Measurements from ENCODE around the gene SLC26A6. TPM values are rescaled to one million over a fixed set of nuclear protein-coding genes. Genes with fewer than 3 reads are reported as not detected.

The SLC26A6 gene
- total RNA-seq (10 to 100 TPM; 15.1 to 37.6 (median 31.2) TPM), polyA plus RNA-seq (1 to 10 TPM; 3.5 to 3.7 TPM), total RNA-seq (24.6 reads per million, percentile 55 among the genes with 10 or more reads in this experiment)

GRCh38 chr3:48635222-48636021, at the start of gene SLC26A6:
Gene SLC26A6, minus strand, starts transcription at chr3:48635461. Its CDS starts 68 bp downstream, at chr3:48635393.
- peaks cover 0 to 5% (median 0%) of the 10 kb centered on the region in 3 experiments for H3K36me3 ChIP-seq (ENCODE audit: control insufficient read depth in 2 of 3, insufficient read depth in 3 of 3, low read length in 3 of 3)
- no peaks in the 10 kb centered on the region for H3K27me3 ChIP-seq (ENCODE audit: control insufficient read depth in 2 of 2, insufficient read depth in 2 of 2, low read length in 2 of 2)
- CTCF ChIA-PET = interaction anchor here (0.7 to 2.4 kb wide), 5 partner anchors 11 to 53 kb away, joined by 3 to 7 read pairs (median 3); no protein-coding TSS in a partner anchor
- peaks cover 0 to 11% of the 10 kb centered on the region in 2 donors for H3K4me1 ChIP-seq (ENCODE audit: control insufficient read depth in 2 of 2, insufficient read depth in 2 of 2, low read length in 2 of 2)
- H3K27ac ChIP-seq (ENCODE audit: low read depth, low read length) = peak within 1 kb of the TSS; percentile 70
- intact Hi-C loops (cut with micrococcal nuclease) = loop anchor here (1.0 to 10.0 kb wide), 13 partner anchors 21 to 707 kb away; partner anchors contain the start of genes NME6 (in 2 of the 2), QRICH1 (in 2 of the 2), UQCRC1 (in 2 of the 2) and CDC25A (in 1 of the 2)
- Mint-ChIP-seq H3K27ac (peak within 1 kb of the TSS in 7 of 9 donors; percentile 12 to 84 (median 68)), H3K4me3 (peak within 1 kb of the TSS; percentile 79 to 92 (median 88)), H3K27me3 (no peaks in the 10 kb centered on the region), H3K36me3 (peaks cover 0 to 5% (median 0%) of the 10 kb centered on the region in 5 donors), H3K4me1 (peaks cover 4 to 31% (median 22%) of the 10 kb centered on the region in 7 donors), H3K9me3 (no peaks in the 10 kb centered on the region)
- POLR2A ChIA-PET = interaction anchor here (0.5 to 3.0 kb wide), 10 partner anchors 12 to 485 kb away, joined by 3 to 9 read pairs (median 4); partner anchors contain the start of genes CCDC51, CELSR3, PFKFB4 and UQCRC1
- H3K4me3 ChIP-seq (ENCODE audit: low read length) = peak within 1 kb of the TSS; percentile 76
- H3K9me3 ChIP-seq (ENCODE audit: control insufficient read depth in 2 of 3, low read length in 3 of 3) = no peaks in the 10 kb centered on the region
- ATAC-seq = peak; percentile 98
- peak; percentile 81 to 98 (median 86) for DNase-seq

- Mint-ChIP-seq H3K27ac (peak overlapping the region; percentile 73 to 94 (median 89)), H3K27me3 (no peaks in the 10 kb centered on the region), H3K36me3 (peaks cover 6 to 17% (median 8%) of the 10 kb centered on the region in 5 donors), H3K9me3 (no peaks in the 10 kb centered on the region), H3K4me1 (peaks cover 34 to 48% (median 40%) of the 10 kb centered on the region in 7 donors), H3K4me3 (peak overlapping the region; percentile 76 to 95 (median 92))
- Histone ChIP-seq H3K36me3 (ENCODE audit: control insufficient read depth in 2 of 3, insufficient read depth in 3 of 3, low read length in 3 of 3) (peaks cover 7 to 55% (median 10%) of the 10 kb centered on the region in 3 experiments), H3K4me3 (ENCODE audit: low read length) (peak overlapping the region; percentile 19), H3K4me1 (ENCODE audit: control insufficient read depth in 2 of 2, insufficient read depth in 2 of 2, low read length in 2 of 2) (peaks cover 8 to 18% of the 10 kb centered on the region in 2 donors), H3K9me3 (ENCODE audit: control insufficient read depth in 2 of 3, low read length in 3 of 3) (no peaks in the 10 kb centered on the region), H3K27ac (ENCODE audit: low read depth, low read length) (no peak overlapping the region), H3K27me3 (ENCODE audit: control insufficient read depth in 2 of 2, insufficient read depth in 2 of 2, low read length in 2 of 2) (no peaks in the 10 kb centered on the region)
- intact Hi-C loops (cut with micrococcal nuclease) = loop anchor here (1.0 to 10.0 kb wide), 18 partner anchors 20 to 790 kb away; partner anchors contain the start of genes IP6K2 (in 2 of the 2), QRICH1 (in 2 of the 2), UQCRC1 (in 2 of the 2) and ARIH2 (in 1 of the 2)
- ATAC-seq = no peak
- POLR2A ChIA-PET = no interaction called here
- DNase-seq = no peak
- CTCF ChIA-PET = interaction anchor here (0.6 to 2.0 kb wide), 4 partner anchors 14 to 75 kb away, joined by 3 to 7 read pairs (median 3); partner anchors contain the start of gene SLC26A6
These were observed 49.4 kb upstream of the SLC26A6 start for GRCh38 chr3:48684480-48685143.

GRCh38 chr3:48684054-48684349, 48.7 kb upstream of the SLC26A6 start:
- POLR2A ChIA-PET = interaction anchor here (0.6 kb wide), 2 partner anchors 1272 to 1417 kb away, joined by 3 read pairs; no protein-coding TSS in a partner anchor
- Mint-ChIP-seq H3K27me3 (no peaks in the 10 kb centered on the region), H3K36me3 (peaks cover 6 to 17% (median 8%) of the 10 kb centered on the region in 5 donors), H3K27ac (peak overlapping the region in 4 of 9 donors; percentile 24 to 84 (median 71)), H3K4me1 (peaks cover 34 to 52% (median 44%) of the 10 kb centered on the region in 7 donors), H3K4me3 (peak overlapping the region in 9 of 10 donors; percentile 55 to 95 (median 77)), H3K9me3 (no peaks in the 10 kb centered on the region)
- ATAC-seq = no peak
- intact Hi-C loops (cut with micrococcal nuclease) = loop anchor here (2.0 to 10.0 kb wide), 7 partner anchors 75 to 791 kb away; partner anchors contain the start of genes ARIH2 (in 1 of the 2), DAG1 (in 1 of the 2), QRICH1 (in 1 of the 2) and SLC25A20 (in 1 of the 2)
- Histone ChIP-seq H3K36me3 (ENCODE audit: control insufficient read depth in 2 of 3, insufficient read depth in 3 of 3, low read length in 3 of 3) (peaks cover 7 to 55% (median 10%) of the 10 kb centered on the region in 3 experiments), H3K4me1 (ENCODE audit: control insufficient read depth in 2 of 2, insufficient read depth in 2 of 2, low read length in 2 of 2) (peaks cover 8 to 18% of the 10 kb centered on the region in 2 donors), H3K27me3 (ENCODE audit: control insufficient read depth in 2 of 2, insufficient read depth in 2 of 2, low read length in 2 of 2) (no peaks in the 10 kb centered on the region), H3K9me3 (ENCODE audit: control insufficient read depth in 2 of 3, low read length in 3 of 3) (no peaks in the 10 kb centered on the region), H3K27ac (ENCODE audit: low read depth, low read length) (no peak overlapping the region), H3K4me3 (ENCODE audit: low read length) (no peak overlapping the region)
- DNase-seq = no peak
- CTCF ChIA-PET = interaction anchor here (0.6 to 2.0 kb wide), 3 partner anchors 14 to 268 kb away, joined by 3 to 7 read pairs (median 4); partner anchors contain the start of gene SLC26A6

- ATAC-seq (no peak), DNase-seq (no peak)
- Histone ChIP-seq H3K36me3 (ENCODE audit: control insufficient read depth in 2 of 3, insufficient read depth in 3 of 3, low read length in 3 of 3) (peaks cover 7 to 55% (median 10%) of the 10 kb centered on the region in 3 experiments), H3K4me3 (ENCODE audit: low read length) (no peak overlapping the region), H3K27me3 (ENCODE audit: control insufficient read depth in 2 of 2, insufficient read depth in 2 of 2, low read length in 2 of 2) (no peaks in the 10 kb centered on the region), H3K9me3 (ENCODE audit: control insufficient read depth in 2 of 3, low read length in 3 of 3) (no peaks in the 10 kb centered on the region), H3K4me1 (ENCODE audit: control insufficient read depth in 2 of 2, insufficient read depth in 2 of 2, low read length in 2 of 2) (peaks cover 8 to 18% of the 10 kb centered on the region in 2 donors), H3K27ac (ENCODE audit: low read depth, low read length) (no peak overlapping the region)
- Mint-ChIP-seq H3K36me3 (peaks cover 7 to 20% (median 8%) of the 10 kb centered on the region in 5 donors), H3K4me1 (peaks cover 34 to 52% (median 45%) of the 10 kb centered on the region in 7 donors), H3K9me3 (no peaks in the 10 kb centered on the region), H3K27ac (peak overlapping the region in 2 of 9 donors; percentile 36 to 48), H3K27me3 (no peaks in the 10 kb centered on the region), H3K4me3 (no peak overlapping the region)
- POLR2A ChIA-PET = no interaction called here
- CTCF ChIA-PET = interaction anchor here (0.7 to 2.0 kb wide), 3 partner anchors 12 to 282 kb away, joined by 3 to 7 read pairs (median 3); partner anchors contain the start of gene SLC26A6
- intact Hi-C loops (cut with micrococcal nuclease) = loop anchor here (10.0 kb wide), 3 partner anchors 212 to 792 kb away; partner anchors contain the start of genes DAG1 (in 1 of the 2), QRICH1 (in 1 of the 2) and SLC25A20 (in 1 of the 2)
These were observed 47.5 kb upstream of the SLC26A6 start for GRCh38 chr3:48682786-48683185.

GRCh38 chr3:48681974-48682610, 46.8 kb upstream of the SLC26A6 start:
- Histone ChIP-seq H3K36me3 (ENCODE audit: control insufficient read depth in 2 of 3, insufficient read depth in 3 of 3, low read length in 3 of 3) (peaks cover 7 to 53% (median 10%) of the 10 kb centered on the region in 3 experiments), H3K27me3 (ENCODE audit: control insufficient read depth in 2 of 2, insufficient read depth in 2 of 2, low read length in 2 of 2) (no peaks in the 10 kb centered on the region), H3K27ac (ENCODE audit: low read depth, low read length) (no peak overlapping the region), H3K4me3 (ENCODE audit: low read length) (no peak overlapping the region), H3K4me1 (ENCODE audit: control insufficient read depth in 2 of 2, insufficient read depth in 2 of 2, low read length in 2 of 2) (peaks cover 8 to 18% of the 10 kb centered on the region in 2 donors), H3K9me3 (ENCODE audit: control insufficient read depth in 2 of 3, low read length in 3 of 3) (no peaks in the 10 kb centered on the region)
- intact Hi-C loops (cut with micrococcal nuclease) = loop anchor here (10.0 kb wide), 3 partner anchors 213 to 793 kb away; partner anchors contain the start of genes DAG1 (in 1 of the 2), QRICH1 (in 1 of the 2) and SLC25A20 (in 1 of the 2)
- ChIA-PET CTCF (no interaction called here), POLR2A (no interaction called here)
- Mint-ChIP-seq H3K27me3 (no peaks in the 10 kb centered on the region), H3K4me3 (no peak overlapping the region), H3K27ac (no peak overlapping the region), H3K4me1 (peaks cover 34 to 52% (median 45%) of the 10 kb centered on the region in 7 donors), H3K9me3 (no peaks in the 10 kb centered on the region), H3K36me3 (peaks cover 8 to 21% (median 14%) of the 10 kb centered on the region in 5 donors)
- ATAC-seq (no peak), DNase-seq (no peak)
